Fibroblast of lung (primary cell): ENCODE data around the gene TRIM26. TPM values are rescaled to one million over a fixed set of nuclear protein-coding genes. Genes with fewer than 3 reads are reported as not detected.

Source experiments
- DNase-seq, 2 donors: peaks; one replicate each; pipeline versions ENCODE4 v3.0.0 to v3.0.0-alpha.2; 2010; ENCODE audit warnings: low read depth in 2 of 2
- H2AFZ ChIP-seq: 2 replicates; pipeline ENCODE4 v1.5.1; 2012; ENCODE audit warnings: low read length, control low read depth, inconsistent platforms
- H3K27ac ChIP-seq: 2 replicates; pipeline ENCODE4 v1.5.1; 2011; ENCODE audit warnings: low read length, control low read depth; ENCODE audit not compliant: insufficient read depth
- H3K27me3 ChIP-seq: 2 replicates; pipeline ENCODE4 v1.5.1; 2011; ENCODE audit warnings: mild to moderate bottlenecking, low read length; ENCODE audit not compliant: control insufficient read depth, insufficient read depth
- H3K36me3 ChIP-seq: 2 replicates; pipeline ENCODE4 v1.5.1; 2011; ENCODE audit warnings: low read length; ENCODE audit not compliant: control insufficient read depth, insufficient read depth
- H3K4me1 ChIP-seq: 2 replicates; pipeline ENCODE4 v1.5.1; 2011; ENCODE audit warnings: low read length; ENCODE audit not compliant: control insufficient read depth, insufficient read depth; ENCODE audit errors: extremely low read depth
- H3K4me2 ChIP-seq: 2 replicates; pipeline ENCODE4 v1.5.1; 2011; ENCODE audit warnings: low read length, control low read depth; ENCODE audit not compliant: insufficient read depth; ENCODE audit errors: extremely low read depth
- H3K4me3 ChIP-seq, 4 experiments: fragments of 200-600 bp in 1 of 4; sonication (generic) in 1 of 4; replicated peaks in 1 of 4; 2 replicates each; pipeline ENCODE4 v1.5.1; 2011 to 2016; ENCODE audit warnings: low read length in 4 of 4, low read depth in 3 of 4, mild to moderate bottlenecking in 3 of 4, control low read depth in 2 of 4, inconsistent platforms in 1 of 4, mixed read lengths in 1 of 4; ENCODE audit not compliant: insufficient read depth in 1 of 4; ENCODE audit errors: control extremely low read depth in 1 of 4
- H3K79me2 ChIP-seq: 2 replicates; pipeline ENCODE4 v1.5.1; 2012; ENCODE audit warnings: mild to moderate bottlenecking, low read length, inconsistent platforms; ENCODE audit not compliant: control insufficient read depth, insufficient read depth
- H3K9ac ChIP-seq: 2 replicates; pipeline ENCODE4 v1.5.1; 2011; ENCODE audit warnings: mild to moderate bottlenecking, low read length, control low read depth; ENCODE audit not compliant: insufficient read depth
- H3K9me3 ChIP-seq: 2 replicates; pipeline ENCODE4 v1.5.1; 2012; ENCODE audit warnings: low read depth, low read length; ENCODE audit not compliant: control insufficient read depth, insufficient read depth
- H4K20me1 ChIP-seq: 2 replicates; pipeline ENCODE4 v1.5.1; 2011; ENCODE audit warnings: low read length; ENCODE audit not compliant: control insufficient read depth, insufficient read depth; ENCODE audit errors: extremely low read depth
- CTCF ChIP-seq, 2 donors: IDR thresholded peaks in 1 of 2; conservative IDR thresholded peaks in 1 of 2; 1 replicate in 1 of 2; 2 replicates in 1 of 2; pipeline ENCODE4 v1.5.1; 2011 to 2012; ENCODE audit warnings: low read length in 2 of 2, control low read depth in 1 of 2, inconsistent platforms in 1 of 2, low read depth in 1 of 2, mild to moderate bottlenecking in 1 of 2
- EZH2 ChIP-seq: IDR thresholded peaks from 2 replicates; pipeline ENCODE4 v1.5.1; 2012; ENCODE audit warnings: low read length, control low read depth, mild to moderate bottlenecking; ENCODE audit errors: missing control alignments
- polyA plus RNA-seq, 2 donors: library from polyadenylated mRNA; depleted of rRNA in 1 of 2; stranded (reverse) in 1 of 2; unstranded in 1 of 2; fragments of >200 nt; gene quantifications; 2 replicates each; pipeline ENCODE4 v1.2.1, GENCODE V29; 2011 to 2012; ENCODE audit warnings: missing spikeins in 1 of 2
- total RNA-seq: library from RNA; depleted of rRNA; stranded (reverse); fragments of >200 nt; gene quantifications from 2 replicates; pipeline ENCODE4 v1.2.1, GENCODE V29; 2014

The TRIM26 gene
- total and polyA plus RNA-seq, 2 donors (not counting 1 experiment from before 2014, with no cell fraction given) = 18.8 to 22.5 TPM

GRCh38 chr6:30204116-30204515 is 9.1 kb downstream of the TRIM26 start:
- Histone ChIP-seq H3K9me3 (no peaks in the 10 kb centered on the region), H3K9ac (no peak overlapping the region), H3K27me3 (no peaks in the 10 kb centered on the region), H3K4me3 (no peak overlapping the region), H3K4me1 (peaks cover 10% of the 10 kb centered on the region), H4K20me1 (no peaks in the 10 kb centered on the region), H3K36me3 (peaks cover 1% of the 10 kb centered on the region), H3K4me2 (no peak overlapping the region), H3K79me2 (peaks cover 17% of the 10 kb centered on the region), H2AFZ (no peak overlapping the region), H3K27ac (no peak overlapping the region)
- no peak for DNase-seq
- TF ChIP-seq CTCF (conservative IDR thresholded peaks at IDR 0.05 in 1 of 2, IDR thresholded peaks at IDR 0.05 in 1 of 2; ENCODE audit: low read depth in 1 of 2, low read length in 2 of 2) (no peak), EZH2 (no peak)

GRCh38 chr6:30202366-30202765 is 10.8 kb downstream of the TRIM26 start:
- H4K20me1 ChIP-seq = no peaks in the 10 kb centered on the region
- peaks cover 13% of the 10 kb centered on the region for H3K36me3 ChIP-seq
- H3K9me3 ChIP-seq = no peaks in the 10 kb centered on the region
- DNase-seq = peak in 1 of 2 donors; percentile 18
- no peak overlapping the region for H3K4me3 ChIP-seq
- H3K79me2 ChIP-seq = peaks cover 14% of the 10 kb centered on the region
- no peak overlapping the region for H3K9ac ChIP-seq
- no peak overlapping the region for H2AFZ ChIP-seq
- peaks cover 4% of the 10 kb centered on the region for H3K4me1 ChIP-seq
- no peak overlapping the region for H3K27ac ChIP-seq
- TF ChIP-seq EZH2 (no peak), CTCF (conservative IDR thresholded peaks at IDR 0.05 in 1 of 2, IDR thresholded peaks at IDR 0.05 in 1 of 2; ENCODE audit: low read depth in 1 of 2, low read length in 2 of 2) (no peak)
- H3K27me3 ChIP-seq = no peaks in the 10 kb centered on the region
- H3K4me2 ChIP-seq = no peak overlapping the region

GRCh38 chr6:30200551-30201281 is 12.5 kb downstream of the TRIM26 start:
- TF ChIP-seq CTCF (conservative IDR thresholded peaks at IDR 0.05 in 1 of 2, IDR thresholded peaks at IDR 0.05 in 1 of 2; ENCODE audit: low read depth in 1 of 2, low read length in 2 of 2) (no peak), EZH2 (no peak)
- Histone ChIP-seq H3K36me3 (peaks cover 20% of the 10 kb centered on the region), H3K4me3 (no peak overlapping the region), H3K4me1 (no peaks in the 10 kb centered on the region), H3K27me3 (no peaks in the 10 kb centered on the region), H3K79me2 (peaks cover 11% of the 10 kb centered on the region), H3K9me3 (no peaks in the 10 kb centered on the region), H4K20me1 (no peaks in the 10 kb centered on the region), H3K9ac (no peak overlapping the region), H3K4me2 (no peak overlapping the region), H2AFZ (no peak overlapping the region), H3K27ac (no peak overlapping the region)
- no peak for DNase-seq
